Tibial artery (tissue), 4 donors: Measurements from ENCODE around the gene DCST1.
"Not testable (repeated sequence)": the region's sequence is repeated elsewhere in the genome, so short reads cannot be mapped to it uniquely, and the experiment has no call there.

Experiments
- DNase-seq, 2 donors: peaks; one replicate each; pipeline ENCODE4 v3.0.0-alpha.2; 2019
- H3K27ac ChIP-seq, 2 donors: fragments of 200-600 bp; sonication (generic) in 1 of 2; 1 replicate in 1 of 2; 2 replicates in 1 of 2; pipeline ENCODE4 v1.5.1; 2018 to 2019; ENCODE audit warnings: mild to moderate bottlenecking in 1 of 2
- H3K27me3 ChIP-seq, 2 donors: fragments of 200-600 bp; sonication (generic) in 1 of 2; one replicate each; pipeline versions ENCODE4 v1.5.1 to v1.6.0; 2016 to 2019
- H3K36me3 ChIP-seq, 3 donors: fragments of 200-600 bp; sonication (generic) in 2 of 3; one replicate each; pipeline ENCODE4 v1.5.1; 2016 to 2019; ENCODE audit warnings: mild to moderate bottlenecking in 2 of 3
- H3K4me1 ChIP-seq, 4 donors: fragments of 200-600 bp; sonication (generic) in 2 of 4; 1 replicate in 3 of 4; 2 replicates in 1 of 4; pipeline ENCODE4 v1.5.1; 2016 to 2019
- H3K4me3 ChIP-seq, 2 donors: fragments of 200-600 bp; sonication (generic) in 1 of 2; 1 replicate in 1 of 2; 2 replicates in 1 of 2; pipeline ENCODE4 v1.5.1; 2018 to 2019; ENCODE audit warnings: mild to moderate bottlenecking in 2 of 2
- H3K9me3 ChIP-seq, 3 donors: fragments of 200-600 bp; sonication (generic) in 1 of 3; one replicate each; pipeline ENCODE4 v1.5.1; 2016 to 2019
- intact Hi-C: fragments of 100-400 bp; cut with DNase I; formaldehyde crosslinking; loops from one replicate; pipeline ENCODE4 v1.15.0; 2023; ENCODE audit warnings: low total_unique reads
- TF ChIP-seq, protein P1 (sequence below), 2 experiments: fragments of 200-600 bp in 1 of 2; fragments of 450-650 bp in 1 of 2; IDR thresholded peaks; one replicate each; pipeline ENCODE4 v1.5.1; 2017 to 2019; ENCODE audit warnings: antibody characterized with exemption in 2 of 2, mild to moderate bottlenecking in 1 of 2, moderate library complexity in 1 of 2

The DCST1 gene, protein sequence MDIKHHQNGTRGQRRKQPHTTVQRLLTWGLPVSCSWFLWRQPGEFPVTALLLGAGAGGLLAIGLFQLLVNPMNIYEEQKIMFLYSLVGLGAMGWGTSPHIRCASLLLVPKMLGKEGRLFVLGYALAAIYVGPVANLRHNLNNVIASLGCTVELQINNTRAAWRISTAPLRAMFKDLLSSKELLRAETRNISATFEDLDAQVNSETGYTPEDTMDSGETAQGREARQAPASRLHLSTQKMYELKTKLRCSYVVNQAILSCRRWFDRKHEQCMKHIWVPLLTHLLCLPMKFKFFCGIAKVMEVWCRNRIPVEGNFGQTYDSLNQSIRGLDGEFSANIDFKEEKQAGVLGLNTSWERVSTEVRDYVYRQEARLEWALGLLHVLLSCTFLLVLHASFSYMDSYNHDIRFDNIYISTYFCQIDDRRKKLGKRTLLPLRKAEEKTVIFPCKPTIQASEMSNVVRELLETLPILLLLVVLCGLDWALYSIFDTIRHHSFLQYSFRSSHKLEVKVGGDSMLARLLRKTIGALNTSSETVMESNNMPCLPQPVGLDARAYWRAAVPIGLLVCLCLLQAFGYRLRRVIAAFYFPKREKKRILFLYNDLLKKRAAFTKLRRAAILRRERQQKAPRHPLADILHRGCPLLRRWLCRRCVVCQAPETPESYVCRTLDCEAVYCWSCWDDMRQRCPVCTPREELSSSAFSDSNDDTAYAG

DNA sequence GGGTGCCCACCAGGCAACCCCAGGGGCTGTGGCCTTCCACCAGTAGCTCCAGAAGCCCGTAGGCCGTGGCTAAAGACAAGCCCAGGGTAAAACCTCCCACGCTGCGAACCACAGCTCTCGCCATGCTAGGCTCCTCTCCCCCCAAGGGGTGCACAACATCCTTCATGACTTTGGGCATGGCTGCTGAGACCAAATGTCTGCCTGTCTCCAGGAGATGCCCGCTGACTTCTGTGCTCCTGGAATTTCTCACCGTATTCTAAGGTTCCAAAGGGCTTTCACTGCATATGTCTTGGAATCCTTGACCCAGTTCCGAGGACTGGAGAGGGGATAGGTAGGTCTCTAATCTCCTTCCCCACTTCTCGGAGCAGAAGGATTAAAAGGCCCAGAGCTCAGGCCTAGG, at the start of gene DCST1, which contains the start of gene DCST2:
Gene DCST1 (plus strand): TSS at position 301 of the 400 bp plus-strand sequence. CDS start 213 bp downstream, outside the sequence.
Gene DCST2 (minus strand): TSS at position 258 of the 400 bp plus-strand sequence. CDS start 80 bp downstream, at position 178.
- Histone ChIP-seq H3K36me3 (no peaks in the 10 kb centered on the region), H3K4me3 (no peak within 1 kb of the TSS), H3K4me1 (no peaks in the 10 kb centered on the region), H3K9me3 (no peaks in the 10 kb centered on the region), H3K27me3 (no peaks in the 10 kb centered on the region), H3K27ac (no peak within 1 kb of the TSS)
- intact Hi-C loops, result no loop called here
- DNase-seq, result no peak
- TF ChIP-seq, protein P1, sequence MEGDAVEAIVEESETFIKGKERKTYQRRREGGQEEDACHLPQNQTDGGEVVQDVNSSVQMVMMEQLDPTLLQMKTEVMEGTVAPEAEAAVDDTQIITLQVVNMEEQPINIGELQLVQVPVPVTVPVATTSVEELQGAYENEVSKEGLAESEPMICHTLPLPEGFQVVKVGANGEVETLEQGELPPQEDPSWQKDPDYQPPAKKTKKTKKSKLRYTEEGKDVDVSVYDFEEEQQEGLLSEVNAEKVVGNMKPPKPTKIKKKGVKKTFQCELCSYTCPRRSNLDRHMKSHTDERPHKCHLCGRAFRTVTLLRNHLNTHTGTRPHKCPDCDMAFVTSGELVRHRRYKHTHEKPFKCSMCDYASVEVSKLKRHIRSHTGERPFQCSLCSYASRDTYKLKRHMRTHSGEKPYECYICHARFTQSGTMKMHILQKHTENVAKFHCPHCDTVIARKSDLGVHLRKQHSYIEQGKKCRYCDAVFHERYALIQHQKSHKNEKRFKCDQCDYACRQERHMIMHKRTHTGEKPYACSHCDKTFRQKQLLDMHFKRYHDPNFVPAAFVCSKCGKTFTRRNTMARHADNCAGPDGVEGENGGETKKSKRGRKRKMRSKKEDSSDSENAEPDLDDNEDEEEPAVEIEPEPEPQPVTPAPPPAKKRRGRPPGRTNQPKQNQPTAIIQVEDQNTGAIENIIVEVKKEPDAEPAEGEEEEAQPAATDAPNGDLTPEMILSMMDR (IDR thresholded peaks at IDR 0.05), result no peak

DNA sequence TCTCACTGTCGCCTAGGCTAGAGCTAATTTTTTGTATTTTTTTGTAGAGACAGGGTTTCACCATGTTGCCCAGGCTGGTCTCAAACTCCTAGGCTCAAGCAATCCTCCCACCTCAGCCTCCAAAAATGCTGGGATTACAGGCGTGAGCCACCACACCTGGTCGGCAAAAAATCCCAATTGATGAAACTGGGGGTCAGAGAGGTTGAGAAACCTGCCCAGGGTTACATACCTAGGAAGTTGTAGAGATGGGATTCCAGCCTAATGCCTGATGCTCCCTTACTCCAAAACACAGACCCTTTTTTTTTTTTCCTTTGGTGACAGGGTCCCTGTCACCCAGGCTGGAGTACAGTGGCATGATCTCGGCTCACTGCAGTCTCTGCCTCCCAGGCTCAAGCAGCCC, 46.9 kb upstream of the DCST1 start:
- H3K4me3 ChIP-seq, H3K27me3 ChIP-seq, H3K27ac ChIP-seq, DNase-seq, H3K9me3 ChIP-seq, intact Hi-C loops: not testable (repeated sequence)
- Histone ChIP-seq H3K36me3 (peaks cover 11 to 51% (median 24%) of the 10 kb centered on the region in 3 donors), H3K4me1 (peaks cover 0 to 18% (median 12%) of the 10 kb centered on the region in 4 donors)

DNA sequence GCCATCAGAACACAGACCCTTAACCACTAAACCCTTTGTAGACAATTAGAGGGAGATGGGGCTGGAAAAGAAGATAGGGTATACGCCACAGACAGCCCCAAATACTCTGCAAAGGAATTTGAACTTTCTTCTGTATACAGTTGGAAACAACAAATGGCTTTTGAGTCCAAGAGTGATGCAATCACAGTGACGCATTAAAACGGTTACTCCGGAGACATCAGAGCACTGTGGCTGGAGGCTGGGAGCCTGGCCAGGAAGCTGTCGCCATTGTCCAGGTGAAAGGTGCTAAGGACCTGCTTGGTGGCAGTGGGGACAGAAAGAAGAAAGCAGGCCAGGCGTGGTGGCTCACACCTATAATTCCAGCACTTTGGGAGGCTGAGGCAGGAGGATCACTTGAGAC, 46.3 kb upstream of the DCST1 start:
- Histone ChIP-seq H3K4me1 (peaks cover 0 to 17% (median 12%) of the 10 kb centered on the region in 4 donors), H3K27ac (no peak overlapping the region), H3K9me3 (no peaks in the 10 kb centered on the region), H3K36me3 (peaks cover 11 to 55% (median 24%) of the 10 kb centered on the region in 3 donors), H3K4me3 (no peak overlapping the region), H3K27me3 (no peaks in the 10 kb centered on the region)
- no peak for DNase-seq
- TF ChIP-seq, protein P1 (IDR thresholded peaks at IDR 0.05), result no peak
- intact Hi-C loops, result no loop called here

DNA sequence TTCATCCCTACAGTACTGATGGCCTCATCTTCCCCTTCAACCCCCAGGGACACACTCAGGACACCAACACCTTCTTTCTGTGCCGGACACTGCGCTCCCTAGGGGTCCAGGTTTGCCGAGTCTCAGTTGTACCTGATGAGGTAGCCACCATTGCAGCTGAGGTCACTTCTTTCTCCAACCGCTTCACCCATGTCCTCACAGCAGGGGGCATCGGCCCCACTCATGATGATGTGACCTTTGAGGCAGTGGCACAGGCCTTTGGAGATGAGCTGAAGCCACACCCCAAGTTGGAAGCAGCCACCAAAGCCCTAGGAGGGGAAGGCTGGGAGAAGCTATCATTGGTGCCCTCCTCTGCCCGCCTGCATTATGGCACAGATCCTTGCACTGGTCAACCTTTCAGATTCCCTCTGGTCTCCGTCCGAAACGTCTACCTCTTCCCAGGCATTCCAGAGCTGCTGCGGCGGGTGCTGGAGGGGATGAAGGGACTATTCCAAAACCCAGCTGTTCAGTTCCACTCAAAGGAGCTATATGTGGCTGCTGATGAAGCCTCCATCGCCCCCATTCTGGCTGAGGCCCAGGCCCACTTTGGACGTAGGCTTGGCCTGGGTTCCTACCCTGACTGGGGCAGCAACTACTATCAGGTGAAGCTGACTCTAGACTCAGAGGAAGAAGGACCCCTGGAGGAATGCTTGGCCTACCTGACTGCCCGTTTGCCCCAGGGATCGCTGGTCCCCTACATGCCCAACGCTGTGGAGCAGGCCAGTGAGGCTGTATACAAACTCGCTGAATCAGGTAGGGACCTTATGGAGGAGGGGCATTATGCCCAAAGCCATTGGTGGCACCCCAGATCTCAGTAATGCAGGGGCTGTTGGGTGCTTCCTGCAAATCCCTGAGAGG, 45.3 kb upstream of the DCST1 start:
- intact Hi-C loops, result no loop called here
- H3K27ac ChIP-seq, result no peak overlapping the region
- H3K4me1 ChIP-seq, result peaks cover 0 to 12% (median 9%) of the 10 kb centered on the region in 4 donors
- no peaks in the 10 kb centered on the region for H3K9me3 ChIP-seq
- peaks cover 11 to 65% (median 24%) of the 10 kb centered on the region in 3 donors for H3K36me3 ChIP-seq
- H3K4me3 ChIP-seq, result no peak overlapping the region
- no peaks in the 10 kb centered on the region for H3K27me3 ChIP-seq
- TF ChIP-seq, protein P1 (IDR thresholded peaks at IDR 0.05), result no peak
- DNase-seq, result no peak

DNA sequence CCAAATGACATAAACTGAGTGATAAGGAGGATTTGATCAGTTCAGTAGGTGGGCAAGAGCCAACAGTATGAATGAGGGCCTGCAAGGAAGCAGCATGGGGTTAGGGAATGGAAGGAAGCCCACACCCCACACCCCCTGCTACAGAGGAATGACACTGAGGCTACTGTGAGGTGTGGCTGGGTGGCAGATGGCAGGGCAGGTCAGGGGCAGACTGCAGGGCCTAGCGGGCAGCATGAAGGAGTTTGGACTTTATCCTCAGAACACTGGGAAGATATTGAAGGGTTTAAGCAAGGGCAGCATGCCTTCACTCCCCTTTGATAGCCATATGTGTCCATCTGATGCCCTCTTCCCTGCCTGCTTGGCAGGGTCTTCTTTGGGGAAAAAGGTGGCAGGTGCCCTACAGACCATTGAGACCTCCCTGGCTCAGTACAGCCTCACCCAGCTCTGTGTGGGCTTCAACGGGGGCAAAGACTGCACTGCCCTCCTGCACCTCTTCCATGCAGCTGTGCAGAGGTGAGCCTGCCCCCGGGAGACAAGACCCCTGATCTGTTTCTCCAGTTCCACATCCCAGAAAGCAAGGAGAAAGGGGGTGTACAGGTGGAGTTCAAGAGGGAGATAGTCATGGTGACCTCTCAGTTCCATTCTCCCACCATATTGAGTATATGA, 44.3 kb upstream of the DCST1 start:
- DNase-seq, result no peak
- Histone ChIP-seq H3K27ac (no peak overlapping the region), H3K4me3 (no peak overlapping the region), H3K27me3 (no peaks in the 10 kb centered on the region), H3K36me3 (peaks cover 11 to 71% (median 24%) of the 10 kb centered on the region in 3 donors), H3K9me3 (no peaks in the 10 kb centered on the region), H3K4me1 (peaks cover 0 to 3% (median under 1%) of the 10 kb centered on the region in 4 donors)
- TF ChIP-seq, protein P1 (IDR thresholded peaks at IDR 0.05), result no peak
- intact Hi-C loops, result no loop called here
